Upper lobe of right lung (tissue), 1 donor: ENCODE measurements around the gene OSBPL10. TPM values are rescaled to one million over a fixed set of nuclear protein-coding genes. Genes with fewer than 3 reads are reported as not detected.

Source experiments
- ATAC-seq: fragments of 200-7000 bp; cut with Tn5 transposase; one replicate; pipeline ENCODE4 v1.9.1; 2020; ENCODE audit warnings: mild to moderate bottlenecking, moderate library complexity
- DNase-seq: peaks from one replicate; pipeline ENCODE4 v3.0.0-alpha.2; 2020
- H3K27ac ChIP-seq: fragments of 200-600 bp; one replicate; pipeline ENCODE4 v1.8.0; 2022
- H3K27me3 ChIP-seq: fragments of 200-600 bp; one replicate; pipeline ENCODE4 v1.8.0; 2022; ENCODE audit warnings: mild to moderate bottlenecking
- H3K36me3 ChIP-seq: fragments of 200-600 bp; one replicate; pipeline ENCODE4 v1.8.0; 2022
- H3K4me1 ChIP-seq: fragments of 200-600 bp; one replicate; pipeline ENCODE4 v1.8.0; 2022
- H3K4me3 ChIP-seq: fragments of 200-600 bp; one replicate; pipeline ENCODE4 v1.8.0; 2022; ENCODE audit warnings: mild to moderate bottlenecking
- H3K9me3 ChIP-seq: fragments of 200-600 bp; one replicate; pipeline ENCODE4 v1.8.0; 2022
- CTCF ChIP-seq: fragments of 200-600 bp; IDR thresholded peaks from one replicate; pipeline ENCODE4 v1.8.0; 2022; ENCODE audit warnings: antibody characterized with exemption
- intact Hi-C: fragments of 100-400 bp; cut with DNase I; formaldehyde crosslinking; loops from one replicate; pipeline ENCODE4 v1.11.0; 2022
- total RNA-seq: library from RNA; stranded (reverse); fragmentation: NEBNext Ultra II Directional; extraction: Animal tissue kit (Norgen Biotek cat#: 25700); gene quantifications from one replicate; pipeline ENCODE4 v1.2.1, GENCODE V29; 2021
- donor health status: DM: no; HTN: yes; CAD: no; lungs with severe emphysema.

Gene OSBPL10
- total RNA-seq, 1 donor from 2014 or later: 30.8 TPM

GRCh38 chr3:31614162-31614921 lies 366.7 kb downstream of the OSBPL10 start:
- peaks cover 15% of the 10 kb centered on the region for H3K4me1 ChIP-seq
- no peaks in the 10 kb centered on the region for H3K27me3 ChIP-seq
- H3K36me3 ChIP-seq: peaks cover 18% of the 10 kb centered on the region
- no peak for DNase-seq
- H3K27ac ChIP-seq: no peak overlapping the region
- intact Hi-C loops: no loop called here
- no peaks in the 10 kb centered on the region for H3K9me3 ChIP-seq
- no peak for ATAC-seq
- H3K4me3 ChIP-seq: no peak overlapping the region
- no peak for TF ChIP-seq CTCF

DNA sequence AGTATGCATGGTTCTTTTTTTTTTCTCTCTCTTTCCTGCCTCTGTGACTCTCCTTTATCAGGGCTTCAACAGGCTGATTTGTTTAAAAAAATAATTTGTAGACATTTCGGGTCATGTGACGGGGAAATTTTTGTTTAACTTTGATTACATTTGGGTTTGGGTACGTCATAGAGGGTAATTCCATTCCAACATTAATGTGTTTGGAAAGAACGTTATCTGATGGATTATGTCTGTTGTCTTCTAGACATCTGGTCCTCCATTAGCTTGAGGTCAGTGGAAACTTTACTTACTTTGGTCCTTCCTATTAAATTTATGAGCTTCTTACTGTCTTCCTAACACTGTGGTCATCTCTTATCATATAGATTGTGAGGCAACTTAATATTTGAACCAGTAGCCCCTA lies 367.4 kb downstream of the OSBPL10 start:
- intact Hi-C loops: no loop called here
- H3K4me1 ChIP-seq: peaks cover 15% of the 10 kb centered on the region
- peaks cover 13% of the 10 kb centered on the region for H3K36me3 ChIP-seq
- no peak overlapping the region for H3K4me3 ChIP-seq
- no peak overlapping the region for H3K27ac ChIP-seq
- TF ChIP-seq CTCF: no peak
- ATAC-seq (no peak), DNase-seq (no peak)
- no peaks in the 10 kb centered on the region for H3K9me3 ChIP-seq
- H3K27me3 ChIP-seq: no peaks in the 10 kb centered on the region

GRCh38 chr3:31613177-31613576 lies 367.9 kb downstream of the OSBPL10 start:
- intact Hi-C loops: no loop called here
- no peak for DNase-seq
- no peak for TF ChIP-seq CTCF
- ATAC-seq: no peak
- Histone ChIP-seq H3K36me3 (peaks cover 10% of the 10 kb centered on the region), H3K9me3 (no peaks in the 10 kb centered on the region), H3K27me3 (no peaks in the 10 kb centered on the region), H3K4me3 (no peak overlapping the region), H3K4me1 (peaks cover 15% of the 10 kb centered on the region), H3K27ac (no peak overlapping the region)

Other genes starting within 250 kb of the OSBPL10 start
- gene ZNF860, start 488 bp upstream of the OSBPL10 start, total RNA-seq: 1.6 TPM
- gene GPD1L, start 125.4 kb upstream of the OSBPL10 start, total RNA-seq: 84.1 TPM